K562 (cell line): Measurements from ENCODE around the gene ZMYM4.

Experiments used
- ARID2 ChIP-seq: fragments of 450-650 bp; IDR thresholded peaks from 2 replicates; pipeline ENCODE4 v1.6.1; 2017; ENCODE audit warnings: antibody characterized with exemption, mild to moderate bottlenecking
- GATAD2A ChIP-seq: fragments of 450-650 bp; IDR thresholded peaks from 2 replicates; pipeline ENCODE4 v1.6.1; 2017
- IRF2 ChIP-seq: sonication (generic); formaldehyde crosslinking; IDR thresholded peaks from 2 replicates; pipeline ENCODE4 v1.8.1; 2022; ENCODE audit warnings: mild to moderate bottlenecking, missing genetic modification reagents
- POLR2A ChIP-seq: fragments of 450-650 bp; conservative IDR thresholded peaks from 2 replicates; pipeline ENCODE4 v1.6.1; 2016
- POLR2AphosphoS5 ChIP-seq: IDR thresholded peaks from 2 replicates; pipeline ENCODE4 v1.6.1; 2011; ENCODE audit warnings: mild to moderate bottlenecking, low read depth, low read length, moderate library complexity; ENCODE audit not compliant: control insufficient read depth, insufficient read depth
- RFX5 ChIP-seq: IDR thresholded peaks from 2 replicates; pipeline ENCODE4 v1.6.1; 2011; ENCODE audit warnings: low read depth, mild to moderate bottlenecking, improper control_type of control experiment, low read length
- ZNF76 ChIP-seq: fragments of 250-450 bp; sonication (Bioruptor Pico); IDR thresholded peaks from 2 replicates; pipeline ENCODE4 v1.4.0; 2020; ENCODE audit warnings: mild to moderate bottlenecking, moderate library complexity, borderline replicate concordance
- TF ChIP-seq, protein P1 (sequence below), 3 experiments: IDR thresholded peaks in 2 of 3; conservative IDR thresholded peaks in 1 of 3; 2 replicates each; pipeline ENCODE4 v1.5.1; 2011 to 2012; ENCODE audit warnings: low read length in 3 of 3, mild to moderate bottlenecking in 3 of 3, control low read depth in 2 of 3, improper control_type of control experiment in 1 of 3, inconsistent platforms in 1 of 3, low read depth in 1 of 3, mixed read lengths in 1 of 3, moderate library complexity in 1 of 3; ENCODE audit not compliant: insufficient read depth in 2 of 3
- TF ChIP-seq, protein P2 (sequence below): fragments of 250-450 bp; sonication (Bioruptor Pico); IDR thresholded peaks from 2 replicates; pipeline ENCODE4 v1.4.0; 2020; ENCODE audit warnings: mild to moderate bottlenecking, moderate library complexity

GRCh38 chr1:35324486-35324885, 56.0 kb downstream of the ZMYM4 start:
- TF ChIP-seq GATAD2A (no peak), ZNF76 (CRISPR knock-in tag) (no peak), IRF2 (CRISPR knock-in tag) (no peak), POLR2A (no peak), POLR2AphosphoS5 (no peak), RFX5 (no peak), ARID2 (no peak)
- TF ChIP-seq, protein P1, sequence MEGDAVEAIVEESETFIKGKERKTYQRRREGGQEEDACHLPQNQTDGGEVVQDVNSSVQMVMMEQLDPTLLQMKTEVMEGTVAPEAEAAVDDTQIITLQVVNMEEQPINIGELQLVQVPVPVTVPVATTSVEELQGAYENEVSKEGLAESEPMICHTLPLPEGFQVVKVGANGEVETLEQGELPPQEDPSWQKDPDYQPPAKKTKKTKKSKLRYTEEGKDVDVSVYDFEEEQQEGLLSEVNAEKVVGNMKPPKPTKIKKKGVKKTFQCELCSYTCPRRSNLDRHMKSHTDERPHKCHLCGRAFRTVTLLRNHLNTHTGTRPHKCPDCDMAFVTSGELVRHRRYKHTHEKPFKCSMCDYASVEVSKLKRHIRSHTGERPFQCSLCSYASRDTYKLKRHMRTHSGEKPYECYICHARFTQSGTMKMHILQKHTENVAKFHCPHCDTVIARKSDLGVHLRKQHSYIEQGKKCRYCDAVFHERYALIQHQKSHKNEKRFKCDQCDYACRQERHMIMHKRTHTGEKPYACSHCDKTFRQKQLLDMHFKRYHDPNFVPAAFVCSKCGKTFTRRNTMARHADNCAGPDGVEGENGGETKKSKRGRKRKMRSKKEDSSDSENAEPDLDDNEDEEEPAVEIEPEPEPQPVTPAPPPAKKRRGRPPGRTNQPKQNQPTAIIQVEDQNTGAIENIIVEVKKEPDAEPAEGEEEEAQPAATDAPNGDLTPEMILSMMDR (IDR thresholded peaks at IDR 0.05 in 2 of 3, conservative IDR thresholded peaks at IDR 0.05 in 1 of 3; ENCODE audit: insufficient read depth in 2 of 3, low read depth in 1 of 3, low read length in 3 of 3): no peak
- TF ChIP-seq, protein P2, sequence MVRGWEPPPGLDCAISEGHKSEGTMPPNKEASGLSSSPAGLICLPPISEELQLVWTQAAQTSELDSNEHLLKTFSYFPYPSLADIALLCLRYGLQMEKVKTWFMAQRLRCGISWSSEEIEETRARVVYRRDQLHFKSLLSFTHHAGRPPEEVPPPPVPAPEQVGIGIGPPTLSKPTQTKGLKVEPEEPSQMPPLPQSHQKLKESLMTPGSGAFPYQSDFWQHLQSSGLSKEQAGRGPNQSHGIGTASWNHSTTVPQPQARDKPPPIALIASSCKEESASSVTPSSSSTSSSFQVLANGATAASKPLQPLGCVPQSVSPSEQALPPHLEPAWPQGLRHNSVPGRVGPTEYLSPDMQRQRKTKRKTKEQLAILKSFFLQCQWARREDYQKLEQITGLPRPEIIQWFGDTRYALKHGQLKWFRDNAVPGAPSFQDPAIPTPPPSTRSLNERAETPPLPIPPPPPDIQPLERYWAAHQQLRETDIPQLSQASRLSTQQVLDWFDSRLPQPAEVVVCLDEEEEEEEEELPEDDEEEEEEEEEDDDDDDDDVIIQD (CRISPR knock-in tag): no peak
